ENCODE results near the gene ING5.

The ING5 gene

GRCh38 chr2:241720099-241720498 lies 18.3 kb downstream of the ING5 start:
- Histone ChIP-seq H3K4me3 (replicated peaks; ENCODE audit: low read depth, low read length) (no peak overlapping the region), H3K27me3 (replicated peaks; ENCODE audit: control insufficient read depth, insufficient read depth, low read length) (no peaks in the 10 kb centered on the region), H3K36me3 (ENCODE audit: control insufficient read depth, insufficient read depth, low read length) (peaks cover 25% of the 10 kb centered on the region)
- no peak for DNase-seq (ENCODE audit: extremely low read depth, insufficient read length)
- no peak for TF ChIP-seq CTCF (IDR thresholded peaks at IDR 0.05; ENCODE audit: insufficient read depth, low read length, poor library complexity, severe bottlenecking)

- DNase-seq (ENCODE audit: extremely low read depth, insufficient read length): no peak
- H3K4me3 ChIP-seq (replicated peaks; ENCODE audit: low read depth, low read length): no peak overlapping the region
- no peak for TF ChIP-seq CTCF (IDR thresholded peaks at IDR 0.05; ENCODE audit: insufficient read depth, low read length, poor library complexity, severe bottlenecking)
- no peaks in the 10 kb centered on the region for H3K27me3 ChIP-seq (replicated peaks; ENCODE audit: control insufficient read depth, insufficient read depth, low read length)
- peaks cover 25% of the 10 kb centered on the region for H3K36me3 ChIP-seq (ENCODE audit: control insufficient read depth, insufficient read depth, low read length)
These were observed 18.7 kb downstream of the ING5 start for GRCh38 chr2:241720560-241720959.

- no peak for DNase-seq (ENCODE audit: extremely low read depth, insufficient read length)
- no peaks in the 10 kb centered on the region for H3K27me3 ChIP-seq (replicated peaks; ENCODE audit: control insufficient read depth, insufficient read depth, low read length)
- peaks cover 25% of the 10 kb centered on the region for H3K36me3 ChIP-seq (ENCODE audit: control insufficient read depth, insufficient read depth, low read length)
- no peak overlapping the region for H3K4me3 ChIP-seq (replicated peaks; ENCODE audit: low read depth, low read length)
- no peak for TF ChIP-seq CTCF (IDR thresholded peaks at IDR 0.05; ENCODE audit: insufficient read depth, low read length, poor library complexity, severe bottlenecking)
These were observed 20.0 kb downstream of the ING5 start for GRCh38 chr2:241721852-241722251.

GRCh38 chr2:241722896-241723454 lies 21.1 kb downstream of the ING5 start:
- TF ChIP-seq CTCF (IDR thresholded peaks at IDR 0.05; ENCODE audit: insufficient read depth, low read length, poor library complexity, severe bottlenecking): no peak
- no peak overlapping the region for H3K4me3 ChIP-seq (replicated peaks; ENCODE audit: low read depth, low read length)
- no peak for DNase-seq (ENCODE audit: extremely low read depth, insufficient read length)
- peaks cover 25% of the 10 kb centered on the region for H3K36me3 ChIP-seq (ENCODE audit: control insufficient read depth, insufficient read depth, low read length)
- H3K27me3 ChIP-seq (replicated peaks; ENCODE audit: control insufficient read depth, insufficient read depth, low read length): no peaks in the 10 kb centered on the region

- Histone ChIP-seq H3K27me3 (replicated peaks; ENCODE audit: control insufficient read depth, insufficient read depth, low read length) (no peaks in the 10 kb centered on the region), H3K36me3 (ENCODE audit: control insufficient read depth, insufficient read depth, low read length) (peaks cover 22% of the 10 kb centered on the region), H3K4me3 (replicated peaks; ENCODE audit: low read depth, low read length) (no peak overlapping the region)
- DNase-seq (ENCODE audit: extremely low read depth, insufficient read length): no peak
- no peak for TF ChIP-seq CTCF (IDR thresholded peaks at IDR 0.05; ENCODE audit: insufficient read depth, low read length, poor library complexity, severe bottlenecking)
These were observed 22.6 kb downstream of the ING5 start for GRCh38 chr2:241724259-241724974.

Measured in GM06990 (cell line).